KMS-11 (cell line): Measurements from ENCODE around the gene ZNF687.
"Not testable (repeated sequence)": the region's sequence is repeated elsewhere in the genome, so short reads cannot be mapped to it uniquely, and the experiment has no call there.

Experiments
- H2AFZ ChIP-seq: fragments of 200-600 bp; sonication (generic); 2 replicates; pipeline ENCODE4 v1.6.1; 2016; ENCODE audit warnings: antibody characterized with exemption, mixed run types, low read depth
- H3K27ac ChIP-seq: fragments of 200-600 bp; sonication (generic); 2 replicates; pipeline ENCODE4 v1.6.1; 2016; ENCODE audit warnings: mild to moderate bottlenecking, mixed run types
- H3K27me3 ChIP-seq: fragments of 200-600 bp; sonication (generic); 2 replicates; pipeline ENCODE4 v1.6.1; 2017; ENCODE audit warnings: mild to moderate bottlenecking, low read depth, mixed run types, moderate library complexity; ENCODE audit not compliant: insufficient read depth
- H3K36me3 ChIP-seq: fragments of 200-600 bp; sonication (generic); 2 replicates; pipeline ENCODE4 v1.6.1; 2017; ENCODE audit warnings: mild to moderate bottlenecking, mixed run types; ENCODE audit not compliant: insufficient read depth
- H3K4me1 ChIP-seq: fragments of 200-600 bp; sonication (generic); 2 replicates; pipeline ENCODE4 v1.6.1; 2016; ENCODE audit warnings: mild to moderate bottlenecking, low read depth, mixed run types; ENCODE audit not compliant: poor library complexity, severe bottlenecking
- H3K4me2 ChIP-seq: fragments of 200-600 bp; sonication (generic); 2 replicates; pipeline ENCODE4 v1.7.0; 2016; ENCODE audit warnings: mild to moderate bottlenecking, mixed run types
- H3K4me3 ChIP-seq: fragments of 200-600 bp; sonication (generic); IDR thresholded peaks from 2 replicates; pipeline ENCODE4 v1.6.1; 2017; ENCODE audit warnings: low read depth, low read length, mixed read lengths; ENCODE audit not compliant: insufficient read depth
- H3K79me2 ChIP-seq: fragments of 200-600 bp; sonication (generic); 2 replicates; pipeline ENCODE4 v1.6.1; 2016; ENCODE audit warnings: low read depth, mixed run types; ENCODE audit not compliant: insufficient read depth
- H3K9ac ChIP-seq: fragments of 200-600 bp; sonication (generic); 2 replicates; pipeline ENCODE4 v1.6.1; 2016; ENCODE audit warnings: mild to moderate bottlenecking, mixed run types
- H4K20me1 ChIP-seq: fragments of 200-600 bp; sonication (generic); 2 replicates; pipeline ENCODE4 v1.6.1; 2016; ENCODE audit warnings: mild to moderate bottlenecking, mixed run types; ENCODE audit not compliant: insufficient read depth
- TF ChIP-seq, protein P1 (sequence below): fragments of 200-600 bp; sonication (generic); conservative IDR thresholded peaks from 2 replicates; pipeline ENCODE4 v1.6.1; 2017; ENCODE audit warnings: low read depth, mild to moderate bottlenecking, antibody characterized with exemption, low read length, moderate library complexity, mixed read lengths

Gene ZNF687

DNA sequence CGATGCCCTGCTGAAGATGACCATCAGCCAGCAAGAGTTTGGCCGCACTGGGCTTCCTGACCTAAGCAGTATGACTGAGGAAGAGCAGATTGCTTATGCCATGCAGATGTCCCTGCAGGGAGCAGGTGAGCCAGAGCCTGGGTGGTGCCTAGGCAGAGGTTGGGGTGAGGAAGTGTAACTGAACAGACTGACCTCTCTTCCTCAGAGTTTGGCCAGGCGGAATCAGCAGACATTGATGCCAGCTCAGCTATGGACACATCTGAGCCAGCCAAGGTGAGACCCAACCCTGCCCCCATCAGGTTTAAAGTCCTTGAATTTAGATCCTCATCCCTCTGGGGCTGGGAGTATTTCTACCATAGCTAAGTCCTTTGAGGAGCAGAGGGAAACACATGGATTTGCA, 15.8 kb upstream of the ZNF687 start:
- H3K27ac ChIP-seq: no peak overlapping the region
- peaks cover 15% of the 10 kb centered on the region; the same call in 1 of the 2 replicates for H3K79me2 ChIP-seq
- no peak overlapping the region for H3K4me3 ChIP-seq
- peaks cover 25% of the 10 kb centered on the region; the same call in 1 of the 2 replicates for H3K36me3 ChIP-seq
- no peaks in the 10 kb centered on the region for H4K20me1 ChIP-seq
- TF ChIP-seq, protein P1, sequence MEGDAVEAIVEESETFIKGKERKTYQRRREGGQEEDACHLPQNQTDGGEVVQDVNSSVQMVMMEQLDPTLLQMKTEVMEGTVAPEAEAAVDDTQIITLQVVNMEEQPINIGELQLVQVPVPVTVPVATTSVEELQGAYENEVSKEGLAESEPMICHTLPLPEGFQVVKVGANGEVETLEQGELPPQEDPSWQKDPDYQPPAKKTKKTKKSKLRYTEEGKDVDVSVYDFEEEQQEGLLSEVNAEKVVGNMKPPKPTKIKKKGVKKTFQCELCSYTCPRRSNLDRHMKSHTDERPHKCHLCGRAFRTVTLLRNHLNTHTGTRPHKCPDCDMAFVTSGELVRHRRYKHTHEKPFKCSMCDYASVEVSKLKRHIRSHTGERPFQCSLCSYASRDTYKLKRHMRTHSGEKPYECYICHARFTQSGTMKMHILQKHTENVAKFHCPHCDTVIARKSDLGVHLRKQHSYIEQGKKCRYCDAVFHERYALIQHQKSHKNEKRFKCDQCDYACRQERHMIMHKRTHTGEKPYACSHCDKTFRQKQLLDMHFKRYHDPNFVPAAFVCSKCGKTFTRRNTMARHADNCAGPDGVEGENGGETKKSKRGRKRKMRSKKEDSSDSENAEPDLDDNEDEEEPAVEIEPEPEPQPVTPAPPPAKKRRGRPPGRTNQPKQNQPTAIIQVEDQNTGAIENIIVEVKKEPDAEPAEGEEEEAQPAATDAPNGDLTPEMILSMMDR: no peak
- no peaks in the 10 kb centered on the region for H3K4me1 ChIP-seq
- H2AFZ ChIP-seq: no peak overlapping the region
- no peaks in the 10 kb centered on the region for H3K27me3 ChIP-seq
- no peak overlapping the region for H3K4me2 ChIP-seq
- no peak overlapping the region for H3K9ac ChIP-seq

DNA sequence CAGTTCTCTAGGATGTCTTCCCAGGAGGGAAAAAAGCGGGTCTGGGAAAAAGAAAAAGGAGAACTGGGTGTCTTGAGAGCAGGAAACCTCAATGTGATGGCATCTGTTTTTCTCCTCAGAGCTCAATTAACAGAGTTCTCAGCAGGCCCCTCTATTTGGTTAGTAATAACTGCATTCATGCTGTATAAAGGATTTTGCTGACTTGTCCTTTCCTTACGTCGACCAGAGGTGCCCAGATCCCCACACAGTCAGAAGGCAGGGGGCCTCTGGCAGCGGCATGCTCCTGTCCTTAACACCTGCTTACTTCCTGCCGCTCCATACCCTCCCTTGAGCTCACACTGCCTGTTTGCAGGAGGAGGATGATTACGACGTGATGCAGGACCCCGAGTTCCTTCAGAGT, 15.3 kb upstream of the ZNF687 start:
- TF ChIP-seq, protein P1: no peak
- Histone ChIP-seq H3K4me3 (no peak overlapping the region), H3K27me3 (no peaks in the 10 kb centered on the region), H4K20me1 (no peaks in the 10 kb centered on the region), H2AFZ (no peak overlapping the region), H3K4me2 (no peak overlapping the region), H3K79me2 (peaks cover 10% of the 10 kb centered on the region; the same call in 1 of the 2 replicates), H3K36me3 (peaks cover 25% of the 10 kb centered on the region; the same call in 1 of the 2 replicates), H3K4me1 (no peaks in the 10 kb centered on the region), H3K9ac (no peak overlapping the region), H3K27ac (no peak overlapping the region)

DNA sequence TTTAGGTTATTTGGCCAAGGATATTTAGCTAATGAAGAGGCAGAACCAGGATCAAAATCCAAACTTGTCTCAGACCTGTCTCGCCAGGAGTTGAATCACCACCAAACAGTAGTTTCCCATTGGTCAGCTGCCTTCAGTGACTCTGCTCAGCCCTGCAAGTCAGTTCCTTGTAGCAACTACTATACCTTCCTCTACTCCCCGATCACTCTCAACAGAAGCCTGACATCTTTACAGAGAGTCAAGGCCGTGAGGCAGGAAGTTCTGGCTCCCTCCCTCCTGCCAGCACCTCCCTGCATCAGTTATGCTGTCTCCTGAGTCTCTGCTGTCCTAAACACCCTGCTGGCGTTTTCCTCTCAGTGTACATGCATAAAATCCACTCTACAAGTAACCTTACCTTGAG, 14.3 kb upstream of the ZNF687 start:
- Histone ChIP-seq H3K79me2 (peaks cover under 1% of the 10 kb centered on the region; the same call in 1 of the 2 replicates), H3K27me3 (no peaks in the 10 kb centered on the region), H4K20me1 (no peaks in the 10 kb centered on the region), H2AFZ (no peak overlapping the region), H3K36me3 (peaks cover 22% of the 10 kb centered on the region; the same call in 1 of the 2 replicates), H3K4me3 (no peak overlapping the region), H3K27ac (0 out of 2 replicates have a peak overlapping the region, but pooled peaks have one; percentile 1), H3K4me2 (no peak overlapping the region), H3K9ac (no peak overlapping the region), H3K4me1 (no peaks in the 10 kb centered on the region)
- TF ChIP-seq, protein P1: no peak

DNA sequence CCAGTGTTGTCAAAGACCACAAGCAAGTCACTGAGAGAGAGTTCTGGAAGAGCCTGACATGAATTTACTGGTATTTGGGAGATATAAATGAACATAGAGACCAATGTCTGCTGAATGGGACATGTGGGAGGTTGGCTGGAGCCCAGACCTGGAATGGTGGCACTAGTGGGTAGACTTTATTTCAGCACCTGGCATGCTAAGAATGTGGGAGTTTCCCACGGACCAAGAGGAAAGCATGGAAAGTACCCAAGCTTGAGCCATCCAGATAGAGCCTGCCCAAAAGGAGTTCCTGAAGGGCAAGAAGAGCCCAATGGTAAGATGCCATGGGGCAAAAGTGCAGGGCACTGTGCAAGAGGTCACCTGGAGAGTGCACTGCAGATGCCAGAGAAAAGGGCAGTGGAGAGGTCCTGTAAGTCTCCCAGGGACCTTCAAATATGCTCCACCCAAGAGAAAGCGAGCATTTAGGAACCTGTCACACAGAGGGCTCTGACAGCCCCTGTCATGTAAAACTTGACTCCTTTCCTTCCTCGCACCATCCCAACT, 8.1 kb upstream of the ZNF687 start:
- H3K36me3 ChIP-seq: no peaks in the 10 kb centered on the region
- TF ChIP-seq, protein P1: no peak

DNA sequence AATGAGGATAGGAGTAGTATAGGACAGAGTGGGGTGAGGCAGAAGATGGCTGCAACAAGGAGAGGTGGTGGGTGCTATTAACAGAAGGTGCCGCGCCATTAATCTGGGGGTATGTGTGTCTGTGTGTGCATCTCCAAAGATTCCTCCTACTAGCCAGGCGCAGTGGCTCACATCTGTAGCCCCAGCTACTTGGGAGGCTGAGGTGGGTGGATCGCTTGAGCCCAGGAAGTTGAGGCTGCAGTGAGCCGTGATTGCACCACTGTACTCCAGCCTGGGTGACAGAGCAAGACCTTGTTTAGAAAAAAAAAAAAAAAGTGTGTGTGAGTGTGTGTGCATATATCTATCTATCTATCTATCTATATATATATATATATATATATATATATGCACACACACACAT, 6.8 kb upstream of the ZNF687 start:
- not testable (repeated sequence) for H3K27me3 ChIP-seq, H4K20me1 ChIP-seq, H3K4me2 ChIP-seq, H3K4me1 ChIP-seq, H3K9ac ChIP-seq, H3K4me3 ChIP-seq, H3K36me3 ChIP-seq, H2AFZ ChIP-seq, H3K27ac ChIP-seq, H3K79me2 ChIP-seq

More for the DNA sequence above, 8.1 kb upstream of the ZNF687 start:
- H4K20me1 ChIP-seq: no peaks in the 10 kb centered on the region
- no peak overlapping the region for H3K9ac ChIP-seq
- H3K27me3 ChIP-seq: no peaks in the 10 kb centered on the region; the same call in 1 of the 2 replicates
- no peak overlapping the region for H3K4me2 ChIP-seq
- no peaks in the 10 kb centered on the region for H3K79me2 ChIP-seq
- no peak overlapping the region for H3K4me3 ChIP-seq
- no peak overlapping the region for H3K27ac ChIP-seq
- no peak overlapping the region for H2AFZ ChIP-seq
- no peaks in the 10 kb centered on the region for H3K4me1 ChIP-seq
